ENCODE results near the gene CXXC4.
A peak's percentile ranks its signal among the peaks of the same experiment; 100 is the strongest.

The CXXC4 gene

GRCh38 chr4:104488151-104488550 is 6.5 kb downstream of the CXXC4 start:
- DNase-seq = no peak

- DNase-seq = no peak
Observed at GRCh38 chr4:104486716-104487504, 7.8 kb downstream of the CXXC4 start.

- DNase-seq = no peak
Observed at GRCh38 chr4:104475652-104476051, 19.0 kb downstream of the CXXC4 start.

- no peak for DNase-seq
Observed at GRCh38 chr4:104472766-104473165, 21.9 kb downstream of the CXXC4 start.

GRCh38 chr4:104470770-104471169 is 23.9 kb downstream of the CXXC4 start:
- DNase-seq = no peak

- no peak for DNase-seq
Observed at GRCh38 chr4:104469794-104470193, 24.9 kb downstream of the CXXC4 start.

GRCh38 chr4:104465619-104466018 is 29.1 kb downstream of the CXXC4 start:
- no peak for DNase-seq

- DNase-seq = no peak
Observed at GRCh38 chr4:104465201-104465600, 29.5 kb downstream of the CXXC4 start.

GRCh38 chr4:104462641-104463040 is 32.1 kb downstream of the CXXC4 start:
- DNase-seq = no peak

- no peak for DNase-seq
Observed at GRCh38 chr4:104457308-104457981, 37.2 kb downstream of the CXXC4 start.

GRCh38 chr4:104451573-104451972 is 43.1 kb downstream of the CXXC4 start:
- no peak for DNase-seq

GRCh38 chr4:104449537-104449936 is 45.2 kb downstream of the CXXC4 start:
- no peak for DNase-seq

GRCh38 chr4:104447294-104447693 is 47.4 kb downstream of the CXXC4 start:
- DNase-seq = no peak

- peak; percentile 43 for DNase-seq
Observed at GRCh38 chr4:104446431-104447278, 48.0 kb downstream of the CXXC4 start.

GRCh38 chr4:104444685-104445084 is 50.0 kb downstream of the CXXC4 start:
- DNase-seq = no peak

GRCh38 chr4:104436542-104436941 is 58.2 kb downstream of the CXXC4 start:
- no peak for DNase-seq

GRCh38 chr4:104429150-104429741 is 65.4 kb downstream of the CXXC4 start:
- DNase-seq = no peak

GRCh38 chr4:104425948-104426347 is 68.7 kb downstream of the CXXC4 start:
- DNase-seq = no peak

- no peak for DNase-seq
Observed at GRCh38 chr4:104424989-104425388, 69.7 kb downstream of the CXXC4 start.

GRCh38 chr4:104424475-104424941 is 70.2 kb downstream of the CXXC4 start:
- DNase-seq = no peak

GRCh38 chr4:104421566-104421965 is 73.1 kb downstream of the CXXC4 start:
- no peak for DNase-seq

GRCh38 chr4:104420766-104421165 is 73.9 kb downstream of the CXXC4 start:
- no peak for DNase-seq

Measured in NCI-H2081 treated with DMSO at 0.1 percent for 48 hours (cell line).